DOHH2 (cell line): ENCODE data around the gene KAT8.

Experiments
- H3F3A ChIP-seq: fragments of 200-600 bp; sonication (generic), shearing (Covaris generic); 2 replicates; pipeline ENCODE4 v1.6.0; 2016; ENCODE audit warnings: antibody characterized with exemption, mild to moderate bottlenecking; ENCODE audit not compliant: control insufficient read depth, insufficient read depth
- H3K27ac ChIP-seq: fragments of 200-600 bp; sonication (generic); 2 replicates; pipeline ENCODE4 v1.5.1; 2014; ENCODE audit warnings: low read depth, mild to moderate bottlenecking, low read length, moderate library complexity
- H3K27me3 ChIP-seq: fragments of 200-600 bp; sonication (generic); 2 replicates; pipeline ENCODE4 v1.6.1; 2014; ENCODE audit warnings: mild to moderate bottlenecking, low read length, mixed read lengths; ENCODE audit not compliant: control insufficient read depth
- H3K36me3 ChIP-seq: fragments of 200-600 bp; sonication (generic); 2 replicates; pipeline ENCODE4 v1.6.1; 2014; ENCODE audit warnings: mild to moderate bottlenecking, low read length, moderate library complexity, mixed read lengths; ENCODE audit not compliant: control insufficient read depth
- H3K4me1 ChIP-seq: fragments of 200-600 bp; sonication (generic); 2 replicates; pipeline ENCODE4 v1.6.1; 2014; ENCODE audit warnings: mild to moderate bottlenecking, low read length, mixed read lengths; ENCODE audit not compliant: control insufficient read depth
- H3K4me2 ChIP-seq: fragments of 200-600 bp; sonication (generic); 2 replicates; pipeline ENCODE4 v1.6.0; 2014; ENCODE audit warnings: mild to moderate bottlenecking, low read length, moderate library complexity
- H3K4me3 ChIP-seq: fragments of 200-600 bp; sonication (generic); 2 replicates; pipeline ENCODE4 v1.5.1; 2014; ENCODE audit warnings: mild to moderate bottlenecking, low read length, mixed read lengths
- H3K79me2 ChIP-seq: fragments of 200-600 bp; sonication (generic); 2 replicates; pipeline ENCODE4 v1.6.1; 2014; ENCODE audit warnings: mild to moderate bottlenecking, low read length, mixed read lengths; ENCODE audit not compliant: control insufficient read depth
- H3K9me2 ChIP-seq: fragments of 200-600 bp; sonication (generic); replicated peaks from 2 replicates; pipeline ENCODE4 v1.6.1; 2014; ENCODE audit warnings: mild to moderate bottlenecking, low read length, mixed read lengths; ENCODE audit not compliant: control insufficient read depth
- H3K9me3 ChIP-seq: fragments of 200-600 bp; sonication (generic); 2 replicates; pipeline ENCODE4 v1.6.1; 2014; ENCODE audit warnings: antibody characterized with exemption, low read length, mixed read lengths; ENCODE audit not compliant: control insufficient read depth, insufficient read depth
- H4K20me1 ChIP-seq: fragments of 200-600 bp; sonication (generic); 2 replicates; pipeline ENCODE4 v1.6.0; 2014; ENCODE audit warnings: low read depth, mild to moderate bottlenecking, antibody characterized with exemption, low read length, moderate library complexity; ENCODE audit not compliant: control insufficient read depth, insufficient read depth
- EZH2phosphoT487 ChIP-seq: fragments of 200-600 bp; sonication (generic); IDR thresholded peaks from 2 replicates; pipeline ENCODE4 v1.6.1; 2017; ENCODE audit warnings: borderline replicate concordance, mild to moderate bottlenecking, antibody characterized with exemption, low read length, moderate library complexity, mixed read lengths
- TF ChIP-seq, protein P1 (sequence below): fragments of 200-600 bp; sonication (generic); IDR thresholded peaks from one replicate; pipeline ENCODE4 v1.5.1; 2014; ENCODE audit warnings: antibody characterized with exemption, mild to moderate bottlenecking, low read depth, low read length; ENCODE audit not compliant: poor library complexity, severe bottlenecking

Gene KAT8

GRCh38 chr16:31105677-31106213 lies 11.7 kb upstream of the KAT8 start:
- Histone ChIP-seq H3K4me1 (peaks cover 23% of the 10 kb centered on the region), H3K9me2 (no peaks in the 10 kb centered on the region), H3K9me3 (no peaks in the 10 kb centered on the region), H3F3A (no peaks in the 10 kb centered on the region), H3K4me3 (peak overlapping the region; percentile 47), H3K27ac (no peak overlapping the region), H4K20me1 (no peaks in the 10 kb centered on the region), H3K79me2 (peaks cover 20% of the 10 kb centered on the region), H3K36me3 (peaks cover 16% of the 10 kb centered on the region), H3K4me2 (peak overlapping the region; percentile 50), H3K27me3 (no peaks in the 10 kb centered on the region)
- TF ChIP-seq EZH2phosphoT487, result no peak
- TF ChIP-seq, protein P1, sequence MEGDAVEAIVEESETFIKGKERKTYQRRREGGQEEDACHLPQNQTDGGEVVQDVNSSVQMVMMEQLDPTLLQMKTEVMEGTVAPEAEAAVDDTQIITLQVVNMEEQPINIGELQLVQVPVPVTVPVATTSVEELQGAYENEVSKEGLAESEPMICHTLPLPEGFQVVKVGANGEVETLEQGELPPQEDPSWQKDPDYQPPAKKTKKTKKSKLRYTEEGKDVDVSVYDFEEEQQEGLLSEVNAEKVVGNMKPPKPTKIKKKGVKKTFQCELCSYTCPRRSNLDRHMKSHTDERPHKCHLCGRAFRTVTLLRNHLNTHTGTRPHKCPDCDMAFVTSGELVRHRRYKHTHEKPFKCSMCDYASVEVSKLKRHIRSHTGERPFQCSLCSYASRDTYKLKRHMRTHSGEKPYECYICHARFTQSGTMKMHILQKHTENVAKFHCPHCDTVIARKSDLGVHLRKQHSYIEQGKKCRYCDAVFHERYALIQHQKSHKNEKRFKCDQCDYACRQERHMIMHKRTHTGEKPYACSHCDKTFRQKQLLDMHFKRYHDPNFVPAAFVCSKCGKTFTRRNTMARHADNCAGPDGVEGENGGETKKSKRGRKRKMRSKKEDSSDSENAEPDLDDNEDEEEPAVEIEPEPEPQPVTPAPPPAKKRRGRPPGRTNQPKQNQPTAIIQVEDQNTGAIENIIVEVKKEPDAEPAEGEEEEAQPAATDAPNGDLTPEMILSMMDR, result peak; percentile 66

DNA sequence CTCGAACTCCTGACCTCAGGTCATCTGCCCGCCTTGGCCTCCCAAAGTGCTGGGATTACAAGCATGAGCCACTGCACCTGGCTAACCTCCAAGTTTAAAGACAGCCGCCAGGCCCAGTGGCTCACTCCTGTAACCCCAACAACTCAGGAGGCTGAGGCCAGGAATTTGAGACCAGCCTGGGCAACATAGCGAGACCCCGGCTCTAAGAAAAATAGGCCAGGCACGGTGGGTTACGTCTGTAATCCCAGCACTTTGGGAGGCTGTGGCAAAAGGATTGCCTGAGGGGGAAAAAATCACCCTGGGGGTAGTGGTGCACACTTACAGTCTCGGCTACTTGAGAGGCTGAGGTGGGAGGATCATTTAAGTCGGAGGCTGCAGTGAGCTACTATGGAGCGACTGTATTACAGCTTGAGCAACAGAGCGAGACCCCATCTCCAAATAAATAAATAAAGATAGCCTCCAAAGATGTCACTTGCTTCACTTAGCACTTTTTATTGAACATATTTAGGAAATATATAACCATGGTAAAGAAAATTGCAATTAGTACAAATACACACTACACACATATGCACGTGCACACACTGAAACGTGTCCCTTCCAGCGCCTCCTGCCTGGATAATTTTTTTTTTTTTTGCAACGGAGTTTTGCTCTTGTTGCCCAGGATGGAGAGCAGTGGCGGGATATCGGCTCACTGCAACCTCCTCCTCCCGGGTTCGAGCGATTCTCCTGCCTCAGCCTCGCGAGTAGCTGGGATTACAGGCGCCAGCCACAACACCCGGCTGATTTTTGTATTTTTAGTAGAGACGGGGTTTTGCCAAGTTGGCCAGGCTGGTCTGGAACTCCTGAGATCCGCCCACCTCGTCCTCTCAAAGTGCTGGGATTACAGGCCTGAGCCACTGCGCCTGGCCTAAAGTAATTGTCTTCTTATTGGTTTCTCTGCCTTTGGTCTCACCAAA lies 10.7 kb upstream of the KAT8 start:
- peak overlapping the region; percentile 92 for H3K4me3 ChIP-seq
- H3K4me1 ChIP-seq, result peaks cover 23% of the 10 kb centered on the region
- H3K4me2 ChIP-seq, result peak overlapping the region; percentile 99
- H3K9me2 ChIP-seq, result no peaks in the 10 kb centered on the region
- peaks cover 20% of the 10 kb centered on the region for H3K79me2 ChIP-seq
- no peak overlapping the region for H3K27ac ChIP-seq
- TF ChIP-seq, protein P1, result no peak
- no peak for TF ChIP-seq EZH2phosphoT487
- H3K36me3 ChIP-seq, result peaks cover 26% of the 10 kb centered on the region
- H3K9me3 ChIP-seq, result no peaks in the 10 kb centered on the region
- H4K20me1 ChIP-seq, result no peaks in the 10 kb centered on the region
- H3K27me3 ChIP-seq, result no peaks in the 10 kb centered on the region
- no peaks in the 10 kb centered on the region for H3F3A ChIP-seq

GRCh38 chr16:31107465-31107867 lies 10.0 kb upstream of the KAT8 start:
- Histone ChIP-seq H3K36me3 (peaks cover 33% of the 10 kb centered on the region), H3F3A (no peaks in the 10 kb centered on the region), H3K27ac (0 out of 2 replicates have a peak overlapping the region, but pooled peaks have one; percentile 36), H3K9me3 (no peaks in the 10 kb centered on the region), H3K4me1 (peaks cover 23% of the 10 kb centered on the region), H3K4me2 (peak overlapping the region; percentile 99), H3K79me2 (peaks cover 20% of the 10 kb centered on the region), H3K27me3 (no peaks in the 10 kb centered on the region), H3K4me3 (peak overlapping the region; percentile 92), H3K9me2 (no peaks in the 10 kb centered on the region), H4K20me1 (no peaks in the 10 kb centered on the region)
- TF ChIP-seq, protein P1, result no peak
- TF ChIP-seq EZH2phosphoT487, result no peak
